Measurements from ENCODE around the gene ANKEF1. TPM values are rescaled to one million over a fixed set of nuclear protein-coding genes. Genes with fewer than 3 reads are reported as not detected.

Gene ANKEF1
- total and polyA plus RNA-seq, 10 of the 15 experiments (the other 5 are each of a cell fraction or from before 2014, with no cell fraction given): 0.04 to 3.0 (median 0.89) TPM

GRCh38 chr20:10079964-10080363, 45.2 kb downstream of the ANKEF1 start (continued):
- TF ChIP-seq, protein P1, sequence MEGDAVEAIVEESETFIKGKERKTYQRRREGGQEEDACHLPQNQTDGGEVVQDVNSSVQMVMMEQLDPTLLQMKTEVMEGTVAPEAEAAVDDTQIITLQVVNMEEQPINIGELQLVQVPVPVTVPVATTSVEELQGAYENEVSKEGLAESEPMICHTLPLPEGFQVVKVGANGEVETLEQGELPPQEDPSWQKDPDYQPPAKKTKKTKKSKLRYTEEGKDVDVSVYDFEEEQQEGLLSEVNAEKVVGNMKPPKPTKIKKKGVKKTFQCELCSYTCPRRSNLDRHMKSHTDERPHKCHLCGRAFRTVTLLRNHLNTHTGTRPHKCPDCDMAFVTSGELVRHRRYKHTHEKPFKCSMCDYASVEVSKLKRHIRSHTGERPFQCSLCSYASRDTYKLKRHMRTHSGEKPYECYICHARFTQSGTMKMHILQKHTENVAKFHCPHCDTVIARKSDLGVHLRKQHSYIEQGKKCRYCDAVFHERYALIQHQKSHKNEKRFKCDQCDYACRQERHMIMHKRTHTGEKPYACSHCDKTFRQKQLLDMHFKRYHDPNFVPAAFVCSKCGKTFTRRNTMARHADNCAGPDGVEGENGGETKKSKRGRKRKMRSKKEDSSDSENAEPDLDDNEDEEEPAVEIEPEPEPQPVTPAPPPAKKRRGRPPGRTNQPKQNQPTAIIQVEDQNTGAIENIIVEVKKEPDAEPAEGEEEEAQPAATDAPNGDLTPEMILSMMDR (IDR thresholded peaks at IDR 0.05 in 2 of 3, conservative IDR thresholded peaks at IDR 0.05 in 1 of 3; ENCODE audit: control insufficient read depth in 2 of 3, extremely low read depth in 1 of 3, insufficient read depth in 1 of 3, low read depth in 3 of 3, low read length in 3 of 3): no peak
- TF ChIP-seq, protein P2, sequence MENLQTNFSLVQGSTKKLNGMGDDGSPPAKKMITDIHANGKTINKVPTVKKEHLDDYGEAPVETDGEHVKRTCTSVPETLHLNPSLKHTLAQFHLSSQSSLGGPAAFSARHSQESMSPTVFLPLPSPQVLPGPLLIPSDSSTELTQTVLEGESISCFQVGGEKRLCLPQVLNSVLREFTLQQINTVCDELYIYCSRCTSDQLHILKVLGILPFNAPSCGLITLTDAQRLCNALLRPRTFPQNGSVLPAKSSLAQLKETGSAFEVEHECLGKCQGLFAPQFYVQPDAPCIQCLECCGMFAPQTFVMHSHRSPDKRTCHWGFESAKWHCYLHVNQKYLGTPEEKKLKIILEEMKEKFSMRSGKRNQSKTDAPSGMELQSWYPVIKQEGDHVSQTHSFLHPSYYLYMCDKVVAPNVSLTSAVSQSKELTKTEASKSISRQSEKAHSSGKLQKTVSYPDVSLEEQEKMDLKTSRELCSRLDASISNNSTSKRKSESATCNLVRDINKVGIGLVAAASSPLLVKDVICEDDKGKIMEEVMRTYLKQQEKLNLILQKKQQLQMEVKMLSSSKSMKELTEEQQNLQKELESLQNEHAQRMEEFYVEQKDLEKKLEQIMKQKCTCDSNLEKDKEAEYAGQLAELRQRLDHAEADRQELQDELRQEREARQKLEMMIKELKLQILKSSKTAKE (IDR thresholded peaks at IDR 0.05; ENCODE audit: low read depth, poor library complexity, severe bottlenecking): no peak
- TF ChIP-seq CHD2 (IDR thresholded peaks at IDR 0.05; ENCODE audit: borderline replicate concordance, low read depth, low read length) (no peak), ZSCAN29 (IDR thresholded peaks at IDR 0.05) (no peak)

DNA sequence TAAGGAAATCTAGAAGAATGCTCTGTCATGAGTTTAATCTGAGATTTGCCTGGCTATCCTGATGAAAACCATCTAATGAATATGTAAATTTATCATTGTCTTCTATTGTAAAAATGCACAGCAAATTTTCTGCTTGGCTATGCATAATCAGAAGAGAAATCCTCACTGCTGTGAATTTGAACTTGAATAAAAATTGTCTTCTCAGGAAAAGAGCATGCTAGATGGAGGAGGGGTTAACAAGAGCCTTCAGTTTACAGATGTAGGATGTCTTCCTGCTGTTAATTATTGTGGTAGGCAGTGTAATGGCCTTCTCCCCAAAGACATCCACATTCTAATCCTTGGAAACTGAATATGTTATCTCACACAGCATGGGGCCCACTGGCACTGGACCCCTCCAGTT, 45.8 kb downstream of the ANKEF1 start:
- ChIA-PET SMC1A (ENCODE audit: uncharacterized antibody, unreplicated experiment) (no interaction called here), POLR2A (no interaction called here), CTCF (interaction anchor here (1.3 kb wide), 1 partner anchor 10 kb away, joined by 6 read pairs; no protein-coding TSS in a partner anchor), RAD21 (ENCODE audit: unreplicated experiment) (no interaction called here)
- intact Hi-C loops (cut with micrococcal nuclease; ENCODE audit: unreplicated experiment) (no loop called here), in situ Hi-C loops (cut with MboI) (no loop called here)
- Histone ChIP-seq H3K79me2 (ENCODE audit: control insufficient read depth, insufficient read depth, low read length) (no peaks in the 10 kb centered on the region), H2AFZ (ENCODE audit: control insufficient read depth, low read depth, low read length) (no peak overlapping the region), H3K27ac (ENCODE audit: control insufficient read depth, insufficient read depth) (no peak overlapping the region), H3K27me3 (replicated peaks in 1 of 2; ENCODE audit: control insufficient read depth in 2 of 2, insufficient read depth in 2 of 2, low read length in 1 of 2) (no peaks in the 10 kb centered on the region; a peak in 2 of 4 replicates), H3K9ac (ENCODE audit: control insufficient read depth, insufficient read depth, low read length) (no peak overlapping the region), H3K4me2 (ENCODE audit: control insufficient read depth, insufficient read depth) (no peak overlapping the region), H3K4me3 (no peak overlapping the region), H4K20me1 (ENCODE audit: control insufficient read depth, insufficient read depth) (no peaks in the 10 kb centered on the region), H3K36me3 (ENCODE audit: control insufficient read depth in 2 of 2, insufficient read depth in 2 of 2, low read length in 1 of 2) (no peaks in the 10 kb centered on the region), H3K9me3 (replicated peaks; ENCODE audit: control insufficient read depth, insufficient read depth, low read length) (no peaks in the 10 kb centered on the region), H3K4me1 (ENCODE audit: control insufficient read depth, insufficient read depth, low read length) (no peaks in the 10 kb centered on the region)
- DNase-seq (ENCODE audit: low read depth, low spot score) (no peak), ATAC-seq (no peak), FAIRE-seq (no peak)
- no TSS peak for BruUV-seq (replicated peaks)
- no peak for TF ChIP-seq RFX5 (IDR thresholded peaks at IDR 0.05; ENCODE audit: low read depth, low read length)
- TF ChIP-seq, protein P3, sequence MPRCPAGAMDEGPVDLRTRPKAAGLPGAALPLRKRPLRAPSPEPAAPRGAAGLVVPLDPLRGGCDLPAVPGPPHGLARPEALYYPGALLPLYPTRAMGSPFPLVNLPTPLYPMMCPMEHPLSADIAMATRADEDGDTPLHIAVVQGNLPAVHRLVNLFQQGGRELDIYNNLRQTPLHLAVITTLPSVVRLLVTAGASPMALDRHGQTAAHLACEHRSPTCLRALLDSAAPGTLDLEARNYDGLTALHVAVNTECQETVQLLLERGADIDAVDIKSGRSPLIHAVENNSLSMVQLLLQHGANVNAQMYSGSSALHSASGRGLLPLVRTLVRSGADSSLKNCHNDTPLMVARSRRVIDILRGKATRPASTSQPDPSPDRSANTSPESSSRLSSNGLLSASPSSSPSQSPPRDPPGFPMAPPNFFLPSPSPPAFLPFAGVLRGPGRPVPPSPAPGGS (IDR thresholded peaks at IDR 0.05; ENCODE audit: borderline replicate concordance, insufficient read depth, low read depth, low read length, poor library complexity, severe bottlenecking): no peak
- TF ChIP-seq SMC3 (IDR thresholded peaks at IDR 0.05; ENCODE audit: borderline replicate concordance, low read length): no peak
- TF ChIP-seq, protein P4, sequence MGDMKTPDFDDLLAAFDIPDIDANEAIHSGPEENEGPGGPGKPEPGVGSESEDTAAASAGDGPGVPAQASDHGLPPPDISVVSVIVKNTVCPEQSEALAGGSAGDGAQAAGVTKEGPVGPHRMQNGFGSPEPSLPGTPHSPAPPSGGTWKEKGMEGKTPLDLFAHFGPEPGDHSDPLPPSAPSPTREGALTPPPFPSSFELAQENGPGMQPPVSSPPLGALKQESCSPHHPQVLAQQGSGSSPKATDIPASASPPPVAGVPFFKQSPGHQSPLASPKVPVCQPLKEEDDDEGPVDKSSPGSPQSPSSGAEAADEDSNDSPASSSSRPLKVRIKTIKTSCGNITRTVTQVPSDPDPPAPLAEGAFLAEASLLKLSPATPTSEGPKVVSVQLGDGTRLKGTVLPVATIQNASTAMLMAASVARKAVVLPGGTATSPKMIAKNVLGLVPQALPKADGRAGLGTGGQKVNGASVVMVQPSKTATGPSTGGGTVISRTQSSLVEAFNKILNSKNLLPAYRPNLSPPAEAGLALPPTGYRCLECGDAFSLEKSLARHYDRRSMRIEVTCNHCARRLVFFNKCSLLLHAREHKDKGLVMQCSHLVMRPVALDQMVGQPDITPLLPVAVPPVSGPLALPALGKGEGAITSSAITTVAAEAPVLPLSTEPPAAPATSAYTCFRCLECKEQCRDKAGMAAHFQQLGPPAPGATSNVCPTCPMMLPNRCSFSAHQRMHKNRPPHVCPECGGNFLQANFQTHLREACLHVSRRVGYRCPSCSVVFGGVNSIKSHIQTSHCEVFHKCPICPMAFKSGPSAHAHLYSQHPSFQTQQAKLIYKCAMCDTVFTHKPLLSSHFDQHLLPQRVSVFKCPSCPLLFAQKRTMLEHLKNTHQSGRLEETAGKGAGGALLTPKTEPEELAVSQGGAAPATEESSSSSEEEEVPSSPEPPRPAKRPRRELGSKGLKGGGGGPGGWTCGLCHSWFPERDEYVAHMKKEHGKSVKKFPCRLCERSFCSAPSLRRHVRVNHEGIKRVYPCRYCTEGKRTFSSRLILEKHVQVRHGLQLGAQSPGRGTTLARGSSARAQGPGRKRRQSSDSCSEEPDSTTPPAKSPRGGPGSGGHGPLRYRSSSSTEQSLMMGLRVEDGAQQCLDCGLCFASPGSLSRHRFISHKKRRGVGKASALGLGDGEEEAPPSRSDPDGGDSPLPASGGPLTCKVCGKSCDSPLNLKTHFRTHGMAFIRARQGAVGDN (IDR thresholded peaks at IDR 0.05): no peak
- no peak for TF ChIP-seq MYC (IDR thresholded peaks at IDR 0.05; ENCODE audit: insufficient read depth, insufficient read length, insufficient replicate concordance, low read length, severe bottlenecking)
- no peak for TF ChIP-seq RAD21 (IDR thresholded peaks at IDR 0.05; ENCODE audit: insufficient read depth, low read depth, low read length)
- no peak for TF ChIP-seq TARDBP (IDR thresholded peaks at IDR 0.05; ENCODE audit: borderline replicate concordance)
- TF ChIP-seq IKZF1 (conservative IDR thresholded peaks at IDR 0.05): no peak
- TF ChIP-seq FOXM1 (IDR thresholded peaks at IDR 0.05; ENCODE audit: low read depth, low read length): no peak
- no peak for TF ChIP-seq TCF12 (IDR thresholded peaks at IDR 0.05; ENCODE audit: low read depth, low read length)

All from GM12878 (cell line).